Measurements from ENCODE around the gene FXYD3. TPM values are rescaled to one million over a fixed set of nuclear protein-coding genes. Genes with fewer than 3 reads are reported as not detected.

The FXYD3 gene
- total RNA-seq, 4 donors from 2014 or later = 1.5 to 3.8 (median 1.6) TPM

- TF ChIP-seq CTCF (IDR thresholded peaks at IDR 0.05) (no peak), POLR2A (IDR thresholded peaks at IDR 0.05) (no peak)
- H3K9me3 ChIP-seq = no peaks in the 10 kb centered on the region
- H3K36me3 ChIP-seq = no peaks in the 10 kb centered on the region
- intact Hi-C loops (cut with DNase I; ENCODE audit: low total_unique reads) = no loop called here
- H3K4me3 ChIP-seq = no peak overlapping the region
- DNase-seq = no peak
- H3K27me3 ChIP-seq = no peaks in the 10 kb centered on the region
- no peak overlapping the region for H3K27ac ChIP-seq
- H3K4me1 ChIP-seq = no peaks in the 10 kb centered on the region
Measured at GRCh38 chr19:35107545-35107944, 8.1 kb upstream of the FXYD3 start.

GRCh38 chr19:35108730-35109129 is 6.9 kb upstream of the FXYD3 start:
- no peaks in the 10 kb centered on the region for H3K27me3 ChIP-seq
- no peaks in the 10 kb centered on the region for H3K36me3 ChIP-seq
- no peak overlapping the region for H3K27ac ChIP-seq
- no peak overlapping the region for H3K4me3 ChIP-seq
- TF ChIP-seq POLR2A (IDR thresholded peaks at IDR 0.05) (no peak), CTCF (IDR thresholded peaks at IDR 0.05) (no peak)
- no peaks in the 10 kb centered on the region for H3K4me1 ChIP-seq
- no peaks in the 10 kb centered on the region for H3K9me3 ChIP-seq
- DNase-seq = no peak
- intact Hi-C loops (cut with DNase I; ENCODE audit: low total_unique reads) = no loop called here

GRCh38 chr19:35109395-35110112 is 6.1 kb upstream of the FXYD3 start:
- no peak for TF ChIP-seq CTCF (IDR thresholded peaks at IDR 0.05)
- TF ChIP-seq POLR2A (IDR thresholded peaks at IDR 0.05) = no peak
- Histone ChIP-seq H3K9me3 (no peaks in the 10 kb centered on the region), H3K36me3 (no peaks in the 10 kb centered on the region), H3K4me3 (no peak overlapping the region), H3K27ac (no peak overlapping the region), H3K27me3 (no peaks in the 10 kb centered on the region), H3K4me1 (no peaks in the 10 kb centered on the region)
- intact Hi-C loops (cut with DNase I; ENCODE audit: low total_unique reads) = no loop called here
- no peak for DNase-seq

GRCh38 chr19:35110974-35111373 is 4.6 kb upstream of the FXYD3 start:
- no peak for TF ChIP-seq CTCF (IDR thresholded peaks at IDR 0.05)
- no peak for TF ChIP-seq POLR2A (IDR thresholded peaks at IDR 0.05)
- Histone ChIP-seq H3K9me3 (no peaks in the 10 kb centered on the region), H3K4me3 (no peak overlapping the region), H3K27ac (no peak overlapping the region), H3K27me3 (no peaks in the 10 kb centered on the region), H3K36me3 (no peaks in the 10 kb centered on the region), H3K4me1 (no peaks in the 10 kb centered on the region)
- DNase-seq = no peak
- intact Hi-C loops (cut with DNase I; ENCODE audit: low total_unique reads) = no loop called here

GRCh38 chr19:35112995-35113688 is 2.5 kb upstream of the FXYD3 start:
- H3K27ac ChIP-seq = no peak overlapping the region
- H3K27me3 ChIP-seq = no peaks in the 10 kb centered on the region
- H3K36me3 ChIP-seq = no peaks in the 10 kb centered on the region
- TF ChIP-seq CTCF (IDR thresholded peaks at IDR 0.05) (no peak), POLR2A (IDR thresholded peaks at IDR 0.05) (no peak)
- DNase-seq = no peak
- no peaks in the 10 kb centered on the region for H3K4me1 ChIP-seq
- intact Hi-C loops (cut with DNase I; ENCODE audit: low total_unique reads) = no loop called here
- no peaks in the 10 kb centered on the region for H3K9me3 ChIP-seq
- no peak overlapping the region for H3K4me3 ChIP-seq
